IMR-90 (cell line): ENCODE measurements around the gene TAS2R19. TPM values are rescaled to one million over a fixed set of nuclear protein-coding genes. Genes with fewer than 3 reads are reported as not detected.
"Not testable (repeated sequence)": the region's sequence is repeated elsewhere in the genome, so short reads cannot be mapped to it uniquely, and the experiment has no call there.

Source experiments
- ATAC-seq: fragments of 200-7000 bp; cut with Tn5 transposase; 2 replicates; pipeline ENCODE4 v1.9.1; 2020; ENCODE audit warnings: low read depth, mild to moderate bottlenecking, moderate library complexity
- BruUV-seq: library from RNA; stranded (reverse); fragments of 400-500 nt; replicated peaks from 2 replicates; lab custom pipeline; 2021; lab: Mats Ljungman, UMichigan
- CTCF ChIA-PET: fragments of 300-600 bp; formaldehyde crosslinking; extraction: SDS; loops from one replicate; lab custom pipeline; 2021; ENCODE audit warnings: antibody characterized with exemption; lab: Yijun Ruan, JAX
- POLR2A ChIA-PET: fragments of 300-600 bp; sonication (Branson Sonifier 250); formaldehyde crosslinking; loops from one replicate; lab custom pipeline; 2022; ENCODE audit warnings: antibody characterized with exemption; ENCODE audit not compliant: unreplicated experiment; lab: Charles Lee
- DNase-seq: peaks from one replicate; pipeline ENCODE4 v3.0.0; 2013
- H2AFZ ChIP-seq: replicated peaks from 2 replicates; pipeline ENCODE3; 2013; ENCODE audit warnings: low read length, mild to moderate bottlenecking; ENCODE audit not compliant: poor library complexity
- H2AK5ac ChIP-seq: 2 replicates; pipeline ENCODE4 v1.6.1; 2013; ENCODE audit warnings: low read depth, low read length, inconsistent platforms
- H2AK9ac ChIP-seq: replicated peaks from 2 replicates; pipeline ENCODE3; 2013; ENCODE audit warnings: mild to moderate bottlenecking, low read depth, low read length, moderate library complexity; ENCODE audit not compliant: poor library complexity
- H2BK120ac ChIP-seq: 2 replicates; pipeline ENCODE4 v1.6.1; 2013; ENCODE audit warnings: low read depth, low read length, inconsistent platforms
- H2BK15ac ChIP-seq: 3 replicates; pipeline ENCODE4 v1.6.1; 2013; ENCODE audit warnings: low read depth, low read length, inconsistent platforms
- H2BK20ac ChIP-seq: 2 replicates; pipeline ENCODE4 v1.6.1; 2013; ENCODE audit warnings: low read depth, mild to moderate bottlenecking, inconsistent platforms, low read length, moderate library complexity
- H2BK5ac ChIP-seq: 2 replicates; pipeline ENCODE4 v1.6.1; 2013; ENCODE audit warnings: mild to moderate bottlenecking, low read depth, low read length, inconsistent platforms; ENCODE audit not compliant: poor library complexity, severe bottlenecking
- H3K14ac ChIP-seq: replicated peaks from 2 replicates; pipeline ENCODE4 v1.6.1; 2013; ENCODE audit warnings: low read depth, low read length, inconsistent platforms
- H3K18ac ChIP-seq: 2 replicates; pipeline ENCODE4 v1.6.1; 2013; ENCODE audit warnings: low read depth, low read length, control low read depth
- H3K23ac ChIP-seq: 2 replicates; pipeline ENCODE4 v1.6.1; 2013; ENCODE audit warnings: low read depth, low read length, inconsistent platforms
- H3K27ac ChIP-seq: 2 replicates; pipeline ENCODE4 v1.5.1; 2013; ENCODE audit warnings: mild to moderate bottlenecking, control low read depth, low read length; ENCODE audit not compliant: insufficient read depth
- H3K27me3 ChIP-seq: 2 replicates; pipeline ENCODE4 v1.6.1; 2013; ENCODE audit warnings: low read length; ENCODE audit not compliant: control insufficient read depth, insufficient read depth
- H3K36me3 ChIP-seq: 2 replicates; pipeline ENCODE4 v1.6.1; 2013; ENCODE audit warnings: low read length, mixed read lengths; ENCODE audit not compliant: control insufficient read depth, insufficient read depth
- H3K4ac ChIP-seq: 2 replicates; pipeline ENCODE4 v1.6.1; 2013; ENCODE audit warnings: low read depth, low read length, inconsistent platforms
- H3K4me1 ChIP-seq: 2 replicates; pipeline ENCODE4 v1.6.1; 2013; ENCODE audit warnings: low read length, mixed read lengths; ENCODE audit not compliant: control insufficient read depth, insufficient read depth
- H3K4me2 ChIP-seq: 2 replicates; pipeline ENCODE4 v1.6.1; 2013; ENCODE audit warnings: low read depth, mild to moderate bottlenecking, control low read depth, low read length, moderate library complexity
- H3K4me3 ChIP-seq: 2 replicates; pipeline ENCODE4 v1.5.1; 2013; ENCODE audit warnings: low read depth, mild to moderate bottlenecking, control low read depth, low read length, moderate library complexity; ENCODE audit not compliant: insufficient read depth
- H3K56ac ChIP-seq: 2 replicates; pipeline ENCODE4 v1.6.1; 2013; ENCODE audit warnings: low read length, inconsistent platforms; ENCODE audit not compliant: insufficient read depth; ENCODE audit errors: extremely low read depth
- H3K79me1 ChIP-seq, 2 experiments: 2 replicates each; pipeline ENCODE4 v1.6.1; 2013; ENCODE audit warnings: low read length in 2 of 2, inconsistent platforms in 1 of 2, low read depth in 1 of 2
- H3K9ac ChIP-seq: 2 replicates; pipeline ENCODE4 v1.6.1; 2013; ENCODE audit warnings: low read depth, low read length, control low read depth
- H3K9me1 ChIP-seq: 2 replicates; pipeline ENCODE4 v1.6.1; 2013; ENCODE audit warnings: low read length, inconsistent platforms; ENCODE audit not compliant: insufficient read depth
- H3K9me3 ChIP-seq: 2 replicates; pipeline ENCODE4 v1.6.1; 2013; ENCODE audit warnings: low read length; ENCODE audit not compliant: control insufficient read depth, insufficient read depth
- H4K20me1 ChIP-seq: 2 replicates; pipeline ENCODE4 v1.6.1; 2013; ENCODE audit warnings: low read length, inconsistent platforms; ENCODE audit not compliant: insufficient read depth
- H4K5ac ChIP-seq: 2 replicates; pipeline ENCODE4 v1.6.1; 2013; ENCODE audit warnings: mild to moderate bottlenecking, low read depth, low read length, control low read depth
- H4K8ac ChIP-seq, 2 experiments: 2 replicates each; pipeline ENCODE4 v1.6.1; 2013; ENCODE audit warnings: low read depth in 2 of 2, low read length in 2 of 2, control low read depth in 1 of 2, inconsistent platforms in 1 of 2
- H4K91ac ChIP-seq: 2 replicates; pipeline ENCODE4 v1.6.1; 2013; ENCODE audit warnings: low read depth, low read length, inconsistent platforms; ENCODE audit not compliant: insufficient read depth
- WGBS, 2 experiments: methylation state at CpG; one replicate each; pipeline versions ENCODE4 v1.1.5 to v1.1.7; 2013; ENCODE audit warnings: missing lambda C conversion rate in 2 of 2; ENCODE audit not compliant: insufficient read length in 1 of 2; ENCODE audit errors: extremely low coverage in 2 of 2; 5-methylcytosine and 5-hydroxymethylcytosine counted together
- dilution Hi-C: fragments of 300-500 bp; cut with HindIII; formaldehyde crosslinking; loops from one replicate; pipeline ENCODE4 v1.14.3; 2018; ENCODE audit warnings: low sequenced_read_pairs; ENCODE audit not compliant: unreplicated experiment
- in situ Hi-C: fragments of 300-500 bp; cut with MboI; formaldehyde crosslinking; loops from 3 replicates; pipeline ENCODE4 v1.14.3; 2019; ENCODE audit warnings: low sequenced_read_pairs, inconsistent platforms, mixed read lengths
- intact Hi-C: fragments of 100-400 bp; cut with micrococcal nuclease; formaldehyde crosslinking; loops from 2 replicates; pipeline ENCODE4 v1.10.0; 2022
- polyA plus RNA-seq, 3 experiments: library from polyadenylated mRNA; depleted of rRNA; stranded (reverse); fragments of >200 nt; gene quantifications; 2 replicates each; pipeline ENCODE4 v1.2.3, GENCODE V29; 2012; ENCODE audit warnings: low replicate concordance in 1 of 3
- total RNA-seq: library from RNA; depleted of rRNA; stranded (reverse); fragments of >200 nt; gene quantifications from 2 replicates; pipeline ENCODE4 v1.2.3, GENCODE V29; 2012

The TAS2R19 gene
- total and polyA plus RNA-seq, 2 of the 4 experiments (the other 2 are of a cell fraction): 0.24 to 5.0 TPM

DNA sequence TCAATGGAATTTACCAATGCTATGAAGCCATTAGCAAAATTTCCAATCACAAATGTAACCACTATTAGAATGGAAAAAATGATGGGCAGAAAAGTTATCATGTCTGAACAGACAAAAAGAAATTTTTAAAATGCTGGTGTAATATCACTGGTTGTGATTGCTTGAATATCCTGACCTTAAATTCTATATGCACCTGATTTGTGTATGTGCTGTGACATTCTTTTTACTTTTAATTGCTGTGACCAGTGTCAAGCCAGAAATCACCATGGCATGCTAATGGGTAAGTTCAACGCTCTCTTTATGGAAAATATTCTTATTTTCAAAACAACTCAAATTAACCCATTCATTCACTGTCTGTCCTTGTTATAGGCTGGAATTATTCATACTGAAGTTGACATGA is 39.8 kb upstream of the TAS2R19 start, which contains the start of gene TAS2R46:
TSS of gene TAS2R46 (minus strand) at position 101 of the 400 bp plus-strand sequence. CDS start at position 101, 0 bp downstream.
- H3K4me2 ChIP-seq, H2BK20ac ChIP-seq, in situ Hi-C loops, H3K4me1 ChIP-seq, H3K9me1 ChIP-seq, H3K27me3 ChIP-seq, POLR2A ChIA-PET, H2AK5ac ChIP-seq, H2BK120ac ChIP-seq, ATAC-seq, intact Hi-C loops, DNase-seq, H3K18ac ChIP-seq, CTCF ChIA-PET, BruUV-seq, H4K5ac ChIP-seq, H3K27ac ChIP-seq, H3K56ac ChIP-seq, H3K9me3 ChIP-seq, H3K14ac ChIP-seq, H2AFZ ChIP-seq, H4K20me1 ChIP-seq, H3K23ac ChIP-seq, H2BK5ac ChIP-seq, H2AK9ac ChIP-seq, H3K36me3 ChIP-seq, dilution Hi-C loops, H4K8ac ChIP-seq, H3K4me3 ChIP-seq, H2BK15ac ChIP-seq, H3K9ac ChIP-seq, H4K91ac ChIP-seq, H3K4ac ChIP-seq: not testable (repeated sequence)
- peaks cover 8 to 27% of the 10 kb centered on the region in 2 experiments; a peak in 3 of 4 replicates for H3K79me1 ChIP-seq
- no CpG with 5 or more reads among the region's 1 CpG for WGBS, 2 experiments
